ENCODE measurements around the gene PDCD6IP.
A peak's percentile ranks its signal among the peaks of the same experiment; 100 is the strongest.

Gene PDCD6IP

DNA sequence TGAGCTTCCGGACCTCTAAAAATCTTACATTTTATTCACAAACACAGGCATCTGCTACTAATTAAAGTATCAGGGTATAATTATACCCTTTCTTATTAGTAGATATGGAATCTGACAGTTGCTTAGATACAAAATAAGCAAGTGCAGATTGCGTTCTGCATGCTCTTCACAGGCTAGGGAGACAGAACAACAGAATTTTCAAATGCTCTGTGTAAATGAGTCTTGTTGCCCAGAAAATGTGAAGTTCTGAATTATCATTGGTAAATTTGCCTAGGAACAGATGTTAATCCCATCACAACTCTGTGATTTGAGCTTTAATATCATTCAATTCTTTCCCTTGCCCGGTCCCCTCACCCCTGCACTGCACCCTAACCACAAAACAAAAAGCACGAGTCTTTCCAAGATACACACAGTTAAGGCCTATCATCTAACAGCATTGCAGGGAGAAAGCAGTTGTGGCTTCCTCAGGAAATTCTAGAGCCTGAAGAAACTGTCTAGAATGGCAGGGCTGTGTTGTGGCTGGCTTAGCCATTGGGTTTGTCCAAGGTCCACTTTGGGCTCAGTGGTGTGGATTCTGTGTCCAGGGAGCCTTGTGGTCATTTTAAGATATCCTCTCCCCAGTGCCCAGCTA is 119.8 kb downstream of the PDCD6IP start:
- DNase-seq (ENCODE audit: extremely low read depth, low read depth): peak; percentile 39
- TF ChIP-seq, protein P1, sequence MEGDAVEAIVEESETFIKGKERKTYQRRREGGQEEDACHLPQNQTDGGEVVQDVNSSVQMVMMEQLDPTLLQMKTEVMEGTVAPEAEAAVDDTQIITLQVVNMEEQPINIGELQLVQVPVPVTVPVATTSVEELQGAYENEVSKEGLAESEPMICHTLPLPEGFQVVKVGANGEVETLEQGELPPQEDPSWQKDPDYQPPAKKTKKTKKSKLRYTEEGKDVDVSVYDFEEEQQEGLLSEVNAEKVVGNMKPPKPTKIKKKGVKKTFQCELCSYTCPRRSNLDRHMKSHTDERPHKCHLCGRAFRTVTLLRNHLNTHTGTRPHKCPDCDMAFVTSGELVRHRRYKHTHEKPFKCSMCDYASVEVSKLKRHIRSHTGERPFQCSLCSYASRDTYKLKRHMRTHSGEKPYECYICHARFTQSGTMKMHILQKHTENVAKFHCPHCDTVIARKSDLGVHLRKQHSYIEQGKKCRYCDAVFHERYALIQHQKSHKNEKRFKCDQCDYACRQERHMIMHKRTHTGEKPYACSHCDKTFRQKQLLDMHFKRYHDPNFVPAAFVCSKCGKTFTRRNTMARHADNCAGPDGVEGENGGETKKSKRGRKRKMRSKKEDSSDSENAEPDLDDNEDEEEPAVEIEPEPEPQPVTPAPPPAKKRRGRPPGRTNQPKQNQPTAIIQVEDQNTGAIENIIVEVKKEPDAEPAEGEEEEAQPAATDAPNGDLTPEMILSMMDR (IDR thresholded peaks at IDR 0.05; ENCODE audit: low read depth, low read length): no peak
